Astrocyte of the spinal cord (primary cell): ENCODE data around the gene NALF2.

Source experiments
- DNase-seq: peaks from one replicate; pipeline ENCODE4 v3.0.0; 2011; ENCODE audit warnings: low read depth, low spot score
- H3K4me3 ChIP-seq: 2 replicates; pipeline ENCODE4 v1.5.1; 2011; ENCODE audit warnings: low read depth, mild to moderate bottlenecking, low read length, moderate library complexity
- in situ Hi-C: cut with HindIII; loops from 2 replicates; pipeline ENCODE4 v1.10.0; 2017; ENCODE audit warnings: low sequenced_read_pairs
- TF ChIP-seq, protein P1 (sequence below): IDR thresholded peaks from 2 replicates; pipeline ENCODE4 v1.5.1; 2012; ENCODE audit warnings: low read depth, mild to moderate bottlenecking, low read length, inconsistent platforms

The NALF2 gene

DNA sequence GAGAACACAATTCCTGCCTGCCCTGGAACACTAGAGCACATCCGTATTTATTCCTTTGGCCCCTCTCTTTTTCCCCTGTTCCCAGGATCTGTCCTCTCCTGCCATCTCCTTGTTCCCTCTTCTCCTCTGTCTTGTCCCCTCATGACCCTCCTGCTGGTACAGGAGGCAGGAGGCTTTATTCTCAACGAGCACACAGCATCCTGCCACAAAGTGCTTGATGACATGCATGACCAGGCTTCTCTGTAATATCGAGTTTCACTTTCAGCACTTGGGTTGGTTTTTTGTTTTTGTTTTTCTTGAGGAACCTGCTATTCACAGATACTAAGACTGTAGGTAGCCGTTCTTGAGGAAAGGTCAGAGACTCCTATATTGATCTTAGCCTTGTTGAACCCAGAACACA, 35.3 kb downstream of the NALF2 start:
- in situ Hi-C loops = no loop called here
- TF ChIP-seq, protein P1, sequence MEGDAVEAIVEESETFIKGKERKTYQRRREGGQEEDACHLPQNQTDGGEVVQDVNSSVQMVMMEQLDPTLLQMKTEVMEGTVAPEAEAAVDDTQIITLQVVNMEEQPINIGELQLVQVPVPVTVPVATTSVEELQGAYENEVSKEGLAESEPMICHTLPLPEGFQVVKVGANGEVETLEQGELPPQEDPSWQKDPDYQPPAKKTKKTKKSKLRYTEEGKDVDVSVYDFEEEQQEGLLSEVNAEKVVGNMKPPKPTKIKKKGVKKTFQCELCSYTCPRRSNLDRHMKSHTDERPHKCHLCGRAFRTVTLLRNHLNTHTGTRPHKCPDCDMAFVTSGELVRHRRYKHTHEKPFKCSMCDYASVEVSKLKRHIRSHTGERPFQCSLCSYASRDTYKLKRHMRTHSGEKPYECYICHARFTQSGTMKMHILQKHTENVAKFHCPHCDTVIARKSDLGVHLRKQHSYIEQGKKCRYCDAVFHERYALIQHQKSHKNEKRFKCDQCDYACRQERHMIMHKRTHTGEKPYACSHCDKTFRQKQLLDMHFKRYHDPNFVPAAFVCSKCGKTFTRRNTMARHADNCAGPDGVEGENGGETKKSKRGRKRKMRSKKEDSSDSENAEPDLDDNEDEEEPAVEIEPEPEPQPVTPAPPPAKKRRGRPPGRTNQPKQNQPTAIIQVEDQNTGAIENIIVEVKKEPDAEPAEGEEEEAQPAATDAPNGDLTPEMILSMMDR = no peak
- H3K4me3 ChIP-seq = no peak overlapping the region
- no peak for DNase-seq

DNA sequence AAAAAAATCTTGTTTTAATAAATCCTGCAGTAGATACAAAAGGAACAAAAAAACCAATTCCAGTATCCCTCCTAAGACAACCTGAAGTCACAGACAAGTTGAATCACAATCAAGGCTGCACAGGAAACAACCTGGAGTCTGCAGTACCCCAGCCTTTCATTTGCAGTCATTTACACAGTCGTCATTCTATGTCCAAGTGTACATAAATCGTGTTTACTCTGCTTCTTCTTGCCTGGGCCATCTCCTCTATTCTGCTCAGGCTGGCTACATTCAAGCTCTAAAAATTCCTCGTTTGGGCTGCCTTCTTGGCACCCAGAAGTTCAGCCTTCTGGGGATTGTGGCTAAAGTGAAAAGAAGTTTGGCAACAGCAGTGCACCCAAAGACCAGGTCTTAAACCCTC, 37.8 kb downstream of the NALF2 start:
- in situ Hi-C loops = no loop called here
- no peak for DNase-seq
- TF ChIP-seq, protein P1 = no peak
- no peak overlapping the region for H3K4me3 ChIP-seq

DNA sequence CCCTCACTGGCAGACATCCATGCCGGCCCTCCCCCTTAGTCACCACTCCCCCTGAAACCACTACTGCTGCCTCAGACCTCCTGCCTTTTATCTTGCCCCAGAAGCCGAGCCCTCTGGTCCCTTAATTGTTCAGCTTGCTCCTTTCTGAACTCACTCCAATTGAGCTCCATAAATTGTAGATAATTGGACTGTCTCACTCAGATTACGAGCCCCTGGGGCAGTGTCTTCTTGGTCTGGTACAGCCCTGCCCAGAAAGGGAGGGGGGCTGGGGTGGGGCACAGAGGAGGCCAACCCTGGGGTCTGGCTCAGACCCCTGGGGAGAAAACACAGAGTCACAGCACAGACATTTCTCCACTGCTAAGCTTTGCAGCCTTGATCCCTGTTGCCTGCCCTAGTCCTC, 39.4 kb downstream of the NALF2 start:
- TF ChIP-seq, protein P1 = no peak
- no peak for DNase-seq
- H3K4me3 ChIP-seq = no peak overlapping the region
- in situ Hi-C loops = no loop called here

DNA sequence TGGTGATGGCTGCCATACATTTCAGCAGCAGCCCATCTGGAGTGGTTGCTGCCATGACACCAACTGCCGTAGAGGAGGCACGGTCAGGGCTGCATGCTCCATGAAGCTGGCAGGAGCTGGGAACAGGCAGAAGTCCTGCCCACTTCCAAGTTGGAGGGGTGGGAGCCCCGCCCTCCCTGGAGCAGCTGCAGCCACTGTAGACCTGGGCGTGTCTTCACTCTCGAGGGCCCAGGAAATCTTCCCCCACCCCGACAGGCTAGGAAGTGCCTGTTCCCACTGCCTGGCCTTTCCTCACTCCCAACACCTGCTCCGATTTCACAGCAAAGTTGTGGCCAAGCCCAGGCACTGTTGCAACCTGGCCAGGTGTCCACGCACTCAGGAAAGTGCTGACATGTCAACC, 42.3 kb downstream of the NALF2 start:
- H3K4me3 ChIP-seq = no peak overlapping the region
- no peak for DNase-seq
- TF ChIP-seq, protein P1 = no peak
- in situ Hi-C loops = no loop called here

DNA sequence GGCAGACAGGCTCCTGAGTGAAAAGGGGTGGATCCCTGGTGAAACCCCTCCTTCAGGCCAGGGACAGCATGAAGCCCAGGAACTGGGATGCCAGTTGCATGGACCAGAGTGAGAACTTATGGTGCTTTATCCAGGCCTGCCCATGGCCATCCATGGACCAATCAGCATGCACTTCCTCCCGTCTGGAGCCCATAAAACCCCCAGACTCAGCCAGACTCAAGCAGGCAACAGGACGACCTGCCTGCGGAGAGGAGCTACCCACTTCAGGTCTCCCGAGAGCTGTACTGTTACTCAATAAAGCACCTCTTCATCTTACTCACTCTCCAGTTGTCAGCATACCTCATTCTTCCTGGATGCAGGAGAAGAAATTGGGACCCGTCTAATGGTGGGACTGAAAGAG, 42.9 kb downstream of the NALF2 start:
- TF ChIP-seq, protein P1 = no peak
- in situ Hi-C loops = no loop called here
- H3K4me3 ChIP-seq = no peak overlapping the region
- DNase-seq = no peak

DNA sequence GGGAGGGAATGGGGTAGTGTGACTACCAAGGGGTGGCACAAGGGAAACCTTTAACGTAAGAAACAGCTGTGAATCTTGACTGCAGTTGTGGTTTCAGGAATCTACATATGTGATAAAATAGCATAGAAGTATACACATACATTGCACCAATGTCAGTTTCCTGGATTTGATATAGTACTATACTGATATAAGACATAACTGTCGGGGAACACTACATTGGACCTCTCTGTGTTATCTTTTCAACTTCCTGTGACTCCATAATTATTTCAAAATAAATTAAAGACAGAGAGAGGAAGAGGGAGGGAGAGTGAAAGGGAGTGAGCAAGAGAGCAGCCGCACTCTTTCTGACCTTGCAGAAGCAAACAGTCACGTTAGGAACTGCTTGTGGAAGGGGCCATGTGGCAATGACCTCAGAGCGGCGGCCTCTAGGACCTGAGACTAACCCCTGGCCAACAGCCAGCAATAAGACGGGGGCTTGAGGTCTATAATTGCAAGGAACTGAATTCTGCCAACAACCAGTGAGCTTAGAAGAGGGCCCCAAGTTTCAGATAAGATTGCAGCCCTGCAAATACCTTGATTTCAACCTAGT, 47.4 kb downstream of the NALF2 start:
- DNase-seq = no peak
- TF ChIP-seq, protein P1 = no peak
- no peak overlapping the region for H3K4me3 ChIP-seq
- in situ Hi-C loops = no loop called here

DNA sequence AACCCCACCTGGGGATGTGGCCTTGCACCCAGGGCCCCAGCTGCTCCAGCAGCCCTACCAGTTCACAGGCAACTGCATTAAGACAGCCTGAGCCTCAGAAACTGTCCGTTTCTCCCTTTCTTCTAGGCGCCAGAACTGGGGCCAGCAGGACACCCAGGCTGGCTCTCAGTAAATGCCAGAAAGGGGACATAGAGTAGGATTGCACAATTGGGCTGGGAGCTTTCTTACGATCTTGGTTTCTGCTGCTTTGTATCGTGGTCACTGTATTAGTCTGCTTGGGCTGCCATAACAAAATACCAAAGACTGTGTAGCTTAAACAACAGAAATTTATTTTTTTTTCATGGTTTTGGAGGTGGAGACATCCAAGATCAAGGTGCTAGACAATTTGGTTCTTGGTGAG, 48.4 kb downstream of the NALF2 start:
- H3K4me3 ChIP-seq = no peak overlapping the region
- TF ChIP-seq, protein P1 = no peak
- in situ Hi-C loops = no loop called here
- DNase-seq = no peak
